H1 (cell line): ENCODE data around the gene MPRIP. TPM values are rescaled to one million over a fixed set of nuclear protein-coding genes. Genes with fewer than 3 reads are reported as not detected.

Source experiments
- CTCF ChIA-PET: fragments of 300-600 bp; sonication (Branson Sonifier 250); formaldehyde crosslinking; loops from one replicate; lab custom pipeline; 2021; ENCODE audit not compliant: partially characterized antibody; lab: Charles Lee
- POLR2A ChIA-PET: fragments of 300-600 bp; sonication (Branson Sonifier 250); formaldehyde crosslinking; loops from one replicate; lab custom pipeline; 2021; ENCODE audit warnings: inconsistent platforms; ENCODE audit not compliant: partially characterized antibody; lab: Charles Lee
- DNase-seq, 2 experiments: peaks; one replicate each; pipeline versions ENCODE4 v3.0.0 to v3.0.0-alpha.2; 2010 to 2022; ENCODE audit warnings: low spot score in 2 of 2, low read depth in 1 of 2, mixed read lengths in 1 of 2
- FAIRE-seq: peaks from 2 replicates; lab custom pipeline; 2011; peaks lifted over from hg19 to GRCh38; lab: Jason Lieb, UNC
- H2AFZ ChIP-seq: 2 replicates; pipeline ENCODE4 v1.8.1; 2012; ENCODE audit warnings: low read length, inconsistent platforms
- H2AK5ac ChIP-seq: 2 replicates; pipeline ENCODE4 v1.6.1; 2013; ENCODE audit warnings: low read depth, low read length
- H2BK120ac ChIP-seq: replicated peaks from 2 replicates; pipeline ENCODE3; 2013; ENCODE audit warnings: low read depth, low read length, inconsistent platforms
- H2BK12ac ChIP-seq: 2 replicates; pipeline ENCODE4 v1.6.1; 2013; ENCODE audit warnings: low read depth, low read length
- H2BK15ac ChIP-seq: 2 replicates; pipeline ENCODE4 v1.6.1; 2013; ENCODE audit warnings: low read length
- H2BK20ac ChIP-seq: 2 replicates; pipeline ENCODE4 v1.6.1; 2013; ENCODE audit warnings: low read length
- H2BK5ac ChIP-seq: 2 replicates; pipeline ENCODE4 v1.6.1; 2013; ENCODE audit warnings: low read depth, low read length
- H3K14ac ChIP-seq: 2 replicates; pipeline ENCODE4 v1.6.1; 2013; ENCODE audit warnings: inconsistent platforms; ENCODE audit not compliant: insufficient read length
- H3K18ac ChIP-seq: 2 replicates; pipeline ENCODE4 v1.6.1; 2013; ENCODE audit warnings: low read length; ENCODE audit errors: extremely low read depth
- H3K23ac ChIP-seq: 2 replicates; pipeline ENCODE4 v1.6.1; 2013; ENCODE audit warnings: inconsistent platforms; ENCODE audit not compliant: insufficient read length
- H3K23me2 ChIP-seq: 2 replicates; pipeline ENCODE4 v1.6.1; 2013; ENCODE audit warnings: low read depth, low read length
- H3K27ac ChIP-seq: 2 replicates; pipeline ENCODE4 v1.6.1; 2011; ENCODE audit warnings: low read depth, low read length, inconsistent platforms
- H3K27me3 ChIP-seq, 4 experiments: replicated peaks in 1 of 4; 1 replicate in 1 of 4; 2 replicates in 3 of 4; pipeline versions ENCODE4 v1.6.1 to v1.8.1; 2011 to 2013; ENCODE audit warnings: low read length in 3 of 4, mild to moderate bottlenecking in 3 of 4, inconsistent platforms in 2 of 4, mixed read lengths in 2 of 4, moderate library complexity in 1 of 4; ENCODE audit not compliant: control insufficient read depth in 3 of 4, insufficient read depth in 3 of 4; ENCODE audit errors: extremely low read depth in 1 of 4
- H3K36me3 ChIP-seq, 4 experiments: 2 replicates each; pipeline versions ENCODE4 v1.6.1 to v1.8.1; 2011 to 2013; ENCODE audit warnings: mild to moderate bottlenecking in 4 of 4, low read length in 3 of 4, moderate library complexity in 2 of 4, control low read depth in 1 of 4, inconsistent platforms in 1 of 4; ENCODE audit not compliant: insufficient read depth in 4 of 4, control insufficient read depth in 2 of 4
- H3K4ac ChIP-seq: replicated peaks from 2 replicates; pipeline ENCODE3; 2013; ENCODE audit warnings: low read length, low read depth, mixed read lengths, inconsistent platforms; ENCODE audit not compliant: insufficient read length
- H3K4me1 ChIP-seq, 4 experiments: replicated peaks in 1 of 4; 1 replicate in 1 of 4; 2 replicates in 3 of 4; pipeline versions ENCODE4 v1.6.1 to v1.8.1; 2011 to 2013; ENCODE audit warnings: low read length in 3 of 4, inconsistent platforms in 2 of 4, mixed read lengths in 1 of 4; ENCODE audit not compliant: insufficient read depth in 4 of 4, control insufficient read depth in 3 of 4
- H3K4me2 ChIP-seq, 2 experiments: 2 replicates each; pipeline versions ENCODE4 v1.6.1 to v1.8.1; 2011 to 2013; ENCODE audit warnings: low read depth in 2 of 2, low read length in 2 of 2, control low read depth in 1 of 2, inconsistent platforms in 1 of 2, mild to moderate bottlenecking in 1 of 2; ENCODE audit not compliant: insufficient read depth in 1 of 2
- H3K4me3 ChIP-seq, 4 experiments: fragments of 200-600, 300-600 bp in 1 of 4; sonication (generic), shearing (Covaris generic), sonication (Bioruptor Twin) in 1 of 4; 2 replicates each; pipeline versions ENCODE4 v1.5.1 to v1.8.1; 2011 to 2016; ENCODE audit warnings: low read length in 4 of 4, low read depth in 3 of 4, control low read depth in 2 of 4, inconsistent platforms in 2 of 4, mild to moderate bottlenecking in 2 of 4, mixed read lengths in 1 of 4, moderate library complexity in 1 of 4; ENCODE audit not compliant: insufficient read depth in 2 of 4; ENCODE audit errors: extremely low read depth in 1 of 4
- H3K56ac ChIP-seq: replicated peaks from 2 replicates; pipeline ENCODE3; 2013; ENCODE audit warnings: low read depth, mild to moderate bottlenecking, mixed read lengths, low read length, inconsistent platforms; ENCODE audit not compliant: insufficient read length
- H3K79me1 ChIP-seq: 2 replicates; pipeline ENCODE4 v1.6.1; 2013; ENCODE audit warnings: low read depth, low read length, control low read depth
- H3K79me2 ChIP-seq, 2 experiments: 2 replicates each; pipeline versions ENCODE4 v1.6.1 to v1.8.1; 2012 to 2013; ENCODE audit warnings: low read length in 2 of 2, mild to moderate bottlenecking in 2 of 2, inconsistent platforms in 1 of 2; ENCODE audit not compliant: insufficient read depth in 2 of 2, control insufficient read depth in 1 of 2
- H3K9ac ChIP-seq, 4 experiments: replicated peaks in 1 of 4; 1 replicate in 1 of 4; 2 replicates in 3 of 4; pipeline versions ENCODE4 v1.6.1 to v1.8.1; 2011 to 2013; ENCODE audit warnings: low read depth in 3 of 4, low read length in 3 of 4, control low read depth in 2 of 4, mild to moderate bottlenecking in 2 of 4, moderate library complexity in 2 of 4, inconsistent platforms in 1 of 4; ENCODE audit errors: extremely low read depth in 1 of 4
- H3K9me3 ChIP-seq, 2 experiments: 2 replicates each; pipeline versions ENCODE4 v1.6.1 to v1.8.1; 2012 to 2013; ENCODE audit warnings: mild to moderate bottlenecking in 2 of 2, moderate library complexity in 2 of 2, control low read depth in 1 of 2, inconsistent platforms in 1 of 2, low read depth in 1 of 2, low read length in 1 of 2, mixed read lengths in 1 of 2; ENCODE audit not compliant: insufficient read depth in 2 of 2
- H4K20me1 ChIP-seq, 2 experiments: replicated peaks in 1 of 2; 2 replicates each; pipeline versions ENCODE3 to v1.8.1; 2011 to 2013; ENCODE audit warnings: inconsistent platforms in 2 of 2, low read length in 2 of 2, mild to moderate bottlenecking in 1 of 2; ENCODE audit not compliant: insufficient read depth in 2 of 2, control insufficient read depth in 1 of 2
- H4K5ac ChIP-seq: 2 replicates; pipeline ENCODE4 v1.6.1; 2013; ENCODE audit warnings: low read length, low read depth, mixed read lengths, inconsistent platforms; ENCODE audit not compliant: insufficient read length
- H4K8ac ChIP-seq: 2 replicates; pipeline ENCODE4 v1.8.0; 2013; ENCODE audit warnings: mild to moderate bottlenecking, moderate library complexity, low read length, inconsistent platforms; ENCODE audit not compliant: insufficient read depth; ENCODE audit errors: extremely low read depth
- H4K91ac ChIP-seq: replicated peaks from 2 replicates; pipeline ENCODE3; 2013; ENCODE audit warnings: low read length, mixed read lengths, inconsistent platforms; ENCODE audit not compliant: insufficient read length
- BACH1 ChIP-seq: IDR thresholded peaks from 2 replicates; pipeline ENCODE4 v1.6.1; 2012; ENCODE audit warnings: low read length, improper control_type of control experiment
- BCL11A ChIP-seq, 2 experiments: IDR thresholded peaks; one replicate each; pipeline ENCODE4 v1.6.1; 2011; ENCODE audit warnings: low read depth in 2 of 2, low read length in 2 of 2, mild to moderate bottlenecking in 2 of 2
- BRCA1 ChIP-seq: IDR thresholded peaks from 2 replicates; pipeline ENCODE4 v1.6.1; 2012; ENCODE audit warnings: low read depth, low read length, improper control_type of control experiment
- GABPA ChIP-seq: IDR thresholded peaks from 2 replicates; pipeline ENCODE4 v1.6.1; 2011; ENCODE audit warnings: mild to moderate bottlenecking, low read length, moderate library complexity, borderline replicate concordance; ENCODE audit not compliant: insufficient read depth
- RXRA ChIP-seq: IDR thresholded peaks from 2 replicates; pipeline ENCODE4 v1.6.1; 2011; ENCODE audit warnings: low read depth, mild to moderate bottlenecking, low read length, moderate library complexity; ENCODE audit not compliant: insufficient read depth
- SRF ChIP-seq: IDR thresholded peaks from 2 replicates; pipeline ENCODE4 v1.6.1; 2011; ENCODE audit warnings: mild to moderate bottlenecking, low read depth, low read length, moderate library complexity
- YY1 ChIP-seq: IDR thresholded peaks from 2 replicates; pipeline ENCODE4 v1.6.1; 2011; ENCODE audit warnings: low read depth, mild to moderate bottlenecking, low read length
- WGBS, 2 experiments: shearing (Covaris generic) in 1 of 2; methylation state at CpG; one replicate each; pipeline versions ENCODE4 v1.1.6 to v1.1.7; 2013 to 2015; ENCODE audit warnings: low lambda C conversion rate in 2 of 2, mixed read lengths in 2 of 2, inconsistent platforms in 1 of 2, low coverage in 1 of 2, missing lambda C conversion rate in 1 of 2; ENCODE audit not compliant: insufficient replicate concordance in 2 of 2, insufficient coverage in 1 of 2, insufficient read length in 1 of 2; ENCODE audit errors: extremely low coverage in 1 of 2, missing lambda C conversion rate in 1 of 2; 5-methylcytosine and 5-hydroxymethylcytosine counted together
- polyA plus RNA-seq, 7 experiments: library from polyadenylated mRNA; depleted of rRNA in 3 of 7; stranded (reverse) in 5 of 7; unstranded in 2 of 7; fragments of >200 nt in 5 of 7; fragments of 200-250 nt in 2 of 7; gene quantifications; 1 replicate in 5 of 7; 2 replicates in 1 of 7; 4 replicates in 1 of 7; pipeline versions ENCODE4 v1.2.1 to v1.2.3, GENCODE V29; 2011 to 2013; ENCODE audit warnings: missing spikeins in 2 of 7, mixed read lengths in 2 of 7
- total RNA-seq: library from RNA; stranded (reverse); fragmentation: NEBNext Ultra II Directional; extraction: Animal tissue kit (Norgen Biotek cat#: 25700); gene quantifications from 2 replicates; pipeline ENCODE4 v1.2.1, GENCODE V29; 2021

MPRIP gene
- total and polyA plus RNA-seq, 2 of the 8 experiments (the other 6 are each of a cell fraction or from before 2014, with no cell fraction given): 48.6 to 146 TPM

- H4K8ac ChIP-seq: no peak overlapping the region
- peaks cover 4 to 13% of the 10 kb centered on the region in 2 experiments for H4K20me1 ChIP-seq
- no peak for FAIRE-seq
- no peaks in the 10 kb centered on the region for H3K36me3 ChIP-seq
- no peak overlapping the region for H3K18ac ChIP-seq
- H3K23me2 ChIP-seq: peaks cover 7% of the 10 kb centered on the region
- H3K14ac ChIP-seq: no peak overlapping the region
- H2BK120ac ChIP-seq: no peak overlapping the region
- peaks cover 3 to 12% (median 8%) of the 10 kb centered on the region in 4 experiments; a peak in 6 of 7 replicates for H3K4me1 ChIP-seq
- peaks cover 0 to 5% (median 3%) of the 10 kb centered on the region in 4 experiments; a peak in 2 of 7 replicates for H3K27me3 ChIP-seq
- no peak overlapping the region for H3K4me3 ChIP-seq
- no peak overlapping the region for H3K27ac ChIP-seq
- H2AK5ac ChIP-seq: no peak overlapping the region
- no peak overlapping the region; the same call in 1 of the 2 replicates for H2BK12ac ChIP-seq
- peaks cover 12% of the 10 kb centered on the region for H3K79me1 ChIP-seq
- no peak overlapping the region for H3K56ac ChIP-seq
- H2BK20ac ChIP-seq: no peak overlapping the region
- no peak overlapping the region for H4K5ac ChIP-seq
- H3K9me3 ChIP-seq: no peaks in the 10 kb centered on the region
- POLR2A ChIA-PET: interaction anchor here (2.7 to 3.6 kb wide), 2 partner anchors 9 to 16 kb away, joined by 14 to 15 read pairs; no protein-coding TSS in a partner anchor
- WGBS, 2 experiments: 67% methylated on average over 5 of the region's 6 CpGs; no CpG with 5 or more reads in 1 of the 2 experiments
- H3K9ac ChIP-seq: no peak overlapping the region
- no peak for DNase-seq
- CTCF ChIA-PET: interaction anchor here (2.4 kb wide), 1 partner anchor 11 kb away, joined by 8 read pairs; no protein-coding TSS in a partner anchor
- peak overlapping the region in 1 of 2 experiments; percentile 39; a peak in 2 of 4 replicates for H3K4me2 ChIP-seq
- H3K79me2 ChIP-seq: peaks cover 18 to 67% of the 10 kb centered on the region in 2 experiments
- TF ChIP-seq BCL11A (IDR thresholded peaks at IDR 0.05; ENCODE audit: low read depth in 2 of 2, low read length in 2 of 2) (no peak), GABPA (no peak), BACH1 (no peak), YY1 (no peak), BRCA1 (no peak), RXRA (no peak), SRF (no peak)
- no peak overlapping the region for H2AFZ ChIP-seq
- no peak overlapping the region for H3K4ac ChIP-seq
- no peak overlapping the region for H3K23ac ChIP-seq
- no peak overlapping the region for H4K91ac ChIP-seq
- no peak overlapping the region for H2BK15ac ChIP-seq
- H2BK5ac ChIP-seq: no peak overlapping the region
These were observed 2.7 kb downstream of the MPRIP start for GRCh38 chr17:17044846-17045561.
